HK-2 (cell line): Measurements from ENCODE around the gene PRKAR2B.

Experiments used
- DNase-seq: peaks from one replicate; pipeline ENCODE4 v3.0.0-alpha.2; 2018; ENCODE audit not compliant: unreplicated experiment

The PRKAR2B gene

GRCh38 chr7:107044347-107045194, at the start of gene PRKAR2B:
TSS of gene PRKAR2B (plus strand) at chr7:107044705. CDS start at chr7:107044908, 203 bp downstream.
- DNase-seq: peak; percentile 76

DNA sequence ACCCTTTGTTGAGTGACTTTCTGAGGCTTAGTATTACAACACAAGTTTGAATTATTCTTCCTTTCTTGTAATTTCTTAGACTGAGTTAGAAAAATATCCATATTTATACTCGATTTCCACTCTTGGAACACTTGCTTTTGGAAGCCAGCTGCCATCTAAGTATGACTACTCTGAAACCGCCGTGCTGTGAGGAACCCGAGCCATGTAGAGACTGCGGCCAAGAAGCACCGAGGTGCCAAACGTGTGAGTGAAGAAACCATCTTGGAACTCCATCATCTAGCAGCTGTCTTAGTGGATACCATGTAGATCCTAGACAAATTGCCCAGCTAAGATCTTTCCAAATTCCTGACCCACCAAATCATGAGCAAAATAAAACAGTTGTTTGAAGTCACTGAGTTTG, 49.7 kb upstream of the PRKAR2B start:
- DNase-seq: no peak

DNA sequence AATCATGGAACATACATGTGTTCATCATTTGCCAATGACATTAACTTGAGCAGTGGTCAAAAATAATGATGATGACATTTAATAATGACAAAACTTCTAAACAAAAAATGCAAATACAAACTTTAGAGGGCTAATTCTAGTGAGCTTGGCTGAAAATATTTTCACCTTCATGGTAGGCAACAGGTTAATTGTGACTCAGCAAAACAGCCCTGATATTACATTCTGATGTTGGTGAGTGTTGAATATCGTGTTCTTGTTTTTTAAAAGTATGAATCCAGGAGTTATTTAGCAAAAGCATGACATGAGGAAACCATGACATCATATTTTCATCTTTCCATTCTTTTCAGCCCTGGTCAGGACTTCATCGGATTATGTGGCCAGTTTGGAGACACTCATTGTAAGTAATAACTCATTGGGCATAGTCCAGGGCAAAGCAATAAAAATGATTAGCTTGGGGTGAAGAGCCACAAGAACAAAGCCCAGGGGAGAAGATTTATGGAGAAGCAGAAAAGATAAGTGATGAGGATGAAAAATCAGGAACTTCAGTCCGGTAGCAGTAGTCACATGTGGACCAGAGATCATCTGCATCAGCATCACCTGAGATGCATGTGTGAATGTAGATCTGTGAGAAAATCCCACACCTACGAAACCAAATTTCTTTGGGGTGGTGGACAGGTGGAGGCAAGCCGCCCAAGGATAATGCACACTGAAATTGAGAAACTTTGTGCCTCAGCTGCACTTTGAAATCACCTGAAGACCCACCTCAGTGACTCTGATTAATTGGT, 46.8 kb upstream of the PRKAR2B start:
- no peak for DNase-seq

DNA sequence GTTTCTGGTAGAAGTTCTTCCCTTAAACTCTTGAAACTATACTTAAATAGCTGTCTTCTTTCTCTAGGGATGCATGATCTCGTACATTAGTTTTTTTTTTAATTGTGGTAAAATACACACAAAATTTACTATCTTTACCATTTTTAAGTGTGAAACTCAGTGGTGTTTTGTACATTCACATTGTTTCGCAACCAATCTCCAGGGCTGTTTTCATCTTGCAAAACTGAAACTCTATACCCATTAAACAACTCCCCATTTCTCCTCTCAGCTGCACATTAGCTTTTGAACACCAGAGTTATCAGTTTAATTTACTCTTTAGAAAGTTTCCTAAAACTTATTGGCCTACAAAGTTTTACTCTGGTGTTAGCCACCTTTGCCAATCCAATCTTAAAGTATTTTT, 45.5 kb upstream of the PRKAR2B start:
- DNase-seq: no peak

DNA sequence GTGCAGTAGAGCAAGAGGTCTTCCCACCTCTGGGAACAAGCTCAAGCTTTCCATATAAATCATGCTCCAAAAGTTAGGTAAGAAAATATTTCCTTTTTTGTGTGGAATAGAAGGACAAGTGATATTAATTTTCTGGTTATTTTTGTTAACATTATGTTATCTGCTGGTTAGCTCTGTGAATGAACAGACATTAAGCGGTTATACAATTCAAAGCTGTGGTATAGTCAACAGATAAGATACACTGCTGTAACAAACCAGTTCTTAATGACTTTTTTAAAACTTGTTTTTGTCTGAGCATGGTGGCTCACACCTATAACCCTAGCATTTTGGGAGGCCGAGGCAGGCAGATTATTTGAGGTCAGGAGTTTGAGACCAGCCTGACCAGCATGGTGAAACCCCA, 43.0 kb upstream of the PRKAR2B start:
- no peak for DNase-seq

GRCh38 chr7:107002126-107002525, 42.4 kb upstream of the PRKAR2B start:
- DNase-seq: no peak

- no peak for DNase-seq
Measured at GRCh38 chr7:107002529-107002998, 41.9 kb upstream of the PRKAR2B start.

GRCh38 chr7:107007007-107007891, 37.3 kb upstream of the PRKAR2B start:
- DNase-seq: no peak

GRCh38 chr7:107007892-107008287, 36.6 kb upstream of the PRKAR2B start:
- no peak for DNase-seq

DNA sequence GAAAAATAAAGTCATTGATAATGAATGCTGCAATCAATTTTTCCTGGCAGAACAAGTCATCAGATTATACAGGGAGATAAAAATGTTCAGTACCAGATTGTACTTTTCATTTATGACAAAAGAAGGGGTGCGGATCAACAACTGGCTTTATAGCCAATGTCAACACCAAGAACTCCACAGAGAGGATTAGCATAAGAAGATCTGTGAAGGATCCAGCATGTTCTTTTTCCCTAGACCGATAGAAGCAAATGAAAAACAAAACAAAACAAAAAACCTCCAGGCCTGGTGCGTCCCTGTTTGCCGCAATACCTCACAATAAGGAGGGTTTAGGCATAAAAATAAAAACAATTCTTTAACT, 34.7 kb upstream of the PRKAR2B start:
- DNase-seq: no peak

DNA sequence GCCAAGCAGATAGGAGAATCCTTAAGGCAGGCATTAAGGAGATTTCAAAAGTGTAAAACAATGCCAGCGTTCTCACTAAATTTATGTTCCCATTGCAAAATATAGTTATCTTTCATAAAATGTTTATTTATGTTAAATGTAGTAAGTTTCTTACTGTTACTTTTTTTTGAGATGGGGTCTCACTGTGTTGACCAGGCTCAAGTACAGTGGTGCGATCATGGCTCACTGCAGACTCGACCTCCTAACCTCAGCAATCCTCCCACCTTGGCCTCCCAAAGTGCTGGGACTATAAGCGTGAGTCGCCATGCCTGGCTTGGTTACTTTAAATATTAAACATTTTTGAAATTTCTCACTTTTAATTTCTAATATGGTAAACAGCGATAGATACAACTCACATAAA, 31.8 kb upstream of the PRKAR2B start:
- DNase-seq: no peak

GRCh38 chr7:107014387-107015023, 30.0 kb upstream of the PRKAR2B start:
- DNase-seq: no peak

GRCh38 chr7:107016312-107016711, 28.2 kb upstream of the PRKAR2B start:
- no peak for DNase-seq

DNA sequence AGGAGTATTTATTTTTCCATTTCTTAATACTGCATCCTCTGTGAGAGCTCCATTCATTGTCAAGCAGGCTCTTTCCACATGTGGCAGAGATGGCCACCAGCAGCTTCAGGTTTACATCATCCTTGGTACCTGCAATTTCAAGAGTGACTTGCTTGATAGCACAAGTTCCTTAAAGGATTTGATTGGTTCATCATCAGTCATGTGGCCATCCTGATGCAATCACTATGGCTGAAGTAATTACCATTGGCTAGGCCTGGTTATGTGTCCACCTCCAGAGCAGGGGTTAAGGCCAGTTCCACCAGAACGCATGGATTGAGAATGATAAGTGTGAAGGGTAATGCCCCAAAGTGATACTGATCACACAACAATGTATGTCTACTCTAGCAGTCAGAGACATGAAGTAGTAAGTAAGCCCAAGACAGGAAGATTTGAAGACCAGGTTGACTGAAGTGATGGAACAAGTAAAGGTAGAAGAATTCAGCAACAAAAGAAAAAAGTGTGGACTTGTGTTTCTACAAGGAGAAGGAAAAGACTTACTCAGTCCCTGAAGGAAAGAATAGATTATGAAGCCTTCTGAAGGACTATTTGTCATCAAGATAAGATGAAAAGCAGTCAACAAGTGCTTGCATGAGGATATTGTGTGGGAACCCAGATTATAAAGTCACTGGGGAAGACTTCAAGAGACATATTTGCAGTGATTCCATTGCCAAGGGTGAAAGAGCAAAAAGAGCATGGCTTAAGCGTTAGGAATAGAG, 26.4 kb upstream of the PRKAR2B start:
- no peak for DNase-seq

GRCh38 chr7:107020400-107020799, 24.1 kb upstream of the PRKAR2B start:
- DNase-seq: no peak

DNA sequence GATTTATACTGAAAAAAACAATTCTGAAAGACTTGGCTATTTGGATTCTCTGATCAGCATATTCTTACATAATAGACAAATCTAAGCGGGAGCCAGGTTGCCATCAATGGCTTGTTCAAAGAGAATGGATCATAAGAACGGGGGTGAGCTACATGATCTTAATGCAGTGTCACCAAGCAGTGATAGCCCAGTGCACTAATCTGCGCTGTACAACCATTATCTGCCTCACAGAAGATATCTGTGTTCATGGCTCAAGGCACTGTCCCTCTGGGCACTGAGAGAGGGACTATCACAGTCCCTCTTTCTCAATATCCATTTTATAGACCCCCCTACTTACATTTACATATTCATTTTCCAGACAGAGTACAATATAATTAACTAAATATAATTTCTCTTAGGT, 22.9 kb upstream of the PRKAR2B start:
- no peak for DNase-seq

- DNase-seq: no peak
Measured at GRCh38 chr7:107023522-107024151, 20.9 kb upstream of the PRKAR2B start.

DNA sequence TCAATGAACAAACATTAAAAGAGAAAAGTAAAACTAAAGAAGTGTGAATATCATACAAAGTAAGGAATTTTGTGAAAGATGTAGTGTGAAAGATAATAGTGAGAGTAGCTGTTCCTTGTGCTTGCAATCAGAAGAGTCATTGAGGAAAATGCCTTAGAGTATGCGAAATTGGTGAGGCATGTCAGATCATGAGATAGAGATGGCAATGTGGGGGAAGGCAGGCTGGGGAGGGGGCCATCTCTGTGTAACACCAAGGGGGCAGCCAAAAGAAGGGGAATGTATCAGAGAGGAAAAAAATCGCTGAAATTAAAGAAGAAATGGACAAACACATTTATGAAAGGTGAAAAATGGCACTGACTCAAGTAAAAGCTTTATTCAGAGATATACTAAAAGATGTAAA, 19.6 kb upstream of the PRKAR2B start:
- no peak for DNase-seq

DNA sequence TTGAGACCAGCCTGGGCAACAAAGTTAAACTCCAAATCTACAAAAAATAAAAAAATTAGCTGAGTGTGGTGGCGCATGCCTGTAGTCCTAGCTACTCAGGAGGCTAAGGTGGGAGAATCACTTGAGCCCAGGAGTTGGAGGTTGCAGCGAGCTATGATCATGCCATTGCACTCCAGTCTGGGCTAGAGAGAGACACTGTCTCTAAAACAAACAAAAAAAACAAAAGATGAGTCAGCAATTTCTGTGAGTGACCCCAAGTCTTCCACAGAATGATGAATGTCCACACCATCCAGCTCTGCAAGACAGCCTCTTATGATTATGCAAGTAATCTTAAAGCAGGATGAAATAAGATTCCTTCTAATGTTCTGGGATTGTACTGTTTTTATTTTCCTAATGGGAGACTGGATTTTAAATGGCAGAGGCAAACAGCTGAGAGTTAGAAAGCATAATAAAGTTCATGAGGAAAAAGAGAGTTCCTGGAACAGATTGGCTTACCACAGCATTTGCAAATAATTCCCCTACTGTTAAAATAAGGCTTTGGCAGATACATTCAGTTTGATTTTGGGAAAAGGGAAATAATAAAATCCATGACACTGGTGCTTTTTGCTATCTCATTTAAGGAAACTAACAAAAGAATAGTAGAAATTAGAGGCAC, 18.9 kb upstream of the PRKAR2B start:
- DNase-seq: no peak

DNA sequence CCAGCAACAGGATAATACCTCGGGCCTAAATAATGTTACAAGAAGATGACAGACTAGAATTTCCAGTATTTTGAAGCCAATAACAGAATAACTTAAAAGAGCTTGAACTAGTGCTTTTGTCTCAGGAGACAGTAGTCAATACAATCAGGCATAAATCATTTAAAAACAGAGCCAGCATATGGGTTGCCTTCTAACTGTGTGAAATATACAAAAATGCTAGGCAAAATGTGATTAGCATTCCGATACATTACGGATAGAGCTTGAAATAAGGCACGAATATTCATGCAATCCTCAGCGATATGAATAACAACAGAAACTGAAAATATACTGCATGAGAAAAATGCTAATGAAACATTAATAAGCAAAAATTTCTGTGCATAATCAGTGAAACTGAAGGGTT, 18.3 kb upstream of the PRKAR2B start:
- no peak for DNase-seq
